Measurements from ENCODE around the gene PRKN.
"Not testable (repeated sequence)": the region's sequence is repeated elsewhere in the genome, so short reads cannot be mapped to it uniquely, and the experiment has no call there.

Gene PRKN

DNA sequence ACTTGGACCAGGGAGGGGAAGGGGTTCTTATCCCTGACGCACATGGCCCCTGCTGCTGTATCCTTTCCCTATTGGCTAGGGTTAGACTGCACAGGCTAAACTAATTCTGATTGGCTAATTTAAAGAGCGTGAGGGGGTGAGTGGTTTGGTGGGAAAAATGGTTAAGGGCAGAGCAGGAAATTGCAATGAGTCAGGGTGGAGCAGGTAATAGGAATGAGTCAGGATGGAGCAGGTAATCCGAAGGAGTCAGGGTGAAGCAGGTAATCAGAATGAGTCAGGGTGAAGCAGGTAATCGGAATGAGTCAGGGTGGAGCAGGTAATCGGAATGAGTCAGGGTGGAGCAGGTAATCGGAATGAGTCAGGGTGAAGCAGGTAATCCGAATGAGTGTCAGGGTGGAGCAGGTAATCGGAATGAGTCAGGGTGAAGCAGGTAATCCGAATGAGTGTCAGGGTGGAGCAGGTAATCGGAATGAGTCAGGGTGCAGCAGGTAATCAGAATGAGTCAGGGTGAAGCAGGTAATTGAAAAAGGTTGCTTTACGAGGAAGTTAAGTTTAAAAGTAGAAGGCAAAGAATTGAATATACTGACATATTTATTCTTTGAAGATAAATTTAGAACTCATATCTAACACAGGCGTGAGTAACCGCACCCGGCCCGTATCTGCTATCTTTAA is 1412.2 kb downstream of the PRKN start:
- H3K4me3 ChIP-seq, H3K27ac ChIP-seq: not testable (repeated sequence)

DNA sequence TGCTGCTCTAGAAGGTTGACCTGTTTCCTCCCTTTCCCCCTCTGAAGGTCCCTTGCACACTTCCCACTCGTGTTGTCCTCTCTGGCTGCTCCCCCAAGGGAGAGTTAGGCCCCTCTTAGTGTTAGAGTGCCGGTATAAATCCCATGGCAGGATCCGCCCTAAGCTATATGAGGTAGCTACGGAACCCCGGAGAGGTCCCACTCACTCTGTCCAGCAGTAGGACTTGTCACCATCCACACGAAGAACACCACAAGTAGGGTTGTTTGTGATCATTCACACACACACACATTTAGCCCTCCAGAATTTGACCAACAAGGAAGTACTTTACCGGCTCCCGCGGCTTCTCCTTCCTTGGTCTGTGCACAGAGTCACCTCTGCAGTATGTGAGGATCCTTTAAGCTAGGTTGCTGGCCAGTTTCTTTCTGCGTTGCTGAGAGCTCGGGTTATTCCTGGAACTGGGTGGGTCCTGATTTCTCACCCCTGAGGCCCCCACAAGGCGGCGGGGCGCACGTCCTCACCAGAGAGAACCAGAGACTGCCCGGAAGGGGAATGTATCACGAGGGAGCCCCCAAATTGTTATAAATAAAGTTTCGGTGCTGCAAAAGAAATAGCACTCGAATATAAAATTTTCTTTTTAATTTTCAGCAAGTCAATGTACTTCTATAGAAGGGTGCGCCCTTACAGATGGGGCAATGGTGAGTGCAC is 1412.9 kb downstream of the PRKN start:
- not testable (repeated sequence) for H3K4me3 ChIP-seq, H3K27ac ChIP-seq

DNA sequence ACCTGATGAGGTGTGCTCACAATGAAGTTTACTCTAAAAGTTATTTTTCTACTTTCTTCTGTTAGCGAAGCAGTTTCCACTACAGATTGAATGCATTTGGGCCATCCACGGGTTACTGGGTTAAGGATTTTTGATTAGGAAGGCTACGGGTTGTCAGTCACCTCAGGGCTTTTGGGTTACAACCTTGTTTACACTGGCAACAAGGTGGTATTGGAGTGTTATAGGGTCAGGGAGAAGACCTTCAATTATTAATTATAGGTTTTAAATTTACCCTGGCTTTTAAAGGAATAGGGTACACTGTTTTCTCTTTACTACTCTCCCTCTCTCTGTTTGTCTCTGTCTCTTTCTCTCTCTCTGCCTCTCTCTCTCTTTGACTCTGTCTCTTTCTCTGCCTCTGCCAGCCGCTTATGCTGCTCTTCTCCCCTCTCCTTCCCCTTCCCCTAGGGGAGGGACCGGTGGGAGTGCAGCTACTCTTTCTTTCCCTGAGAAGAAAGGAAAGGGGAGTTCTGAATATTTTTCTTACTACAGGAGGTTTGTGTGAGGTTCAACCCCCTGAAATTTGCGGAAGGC is 1413.5 kb downstream of the PRKN start:
- Histone ChIP-seq H3K4me3 (no peak overlapping the region), H3K27ac (no peak overlapping the region)

DNA sequence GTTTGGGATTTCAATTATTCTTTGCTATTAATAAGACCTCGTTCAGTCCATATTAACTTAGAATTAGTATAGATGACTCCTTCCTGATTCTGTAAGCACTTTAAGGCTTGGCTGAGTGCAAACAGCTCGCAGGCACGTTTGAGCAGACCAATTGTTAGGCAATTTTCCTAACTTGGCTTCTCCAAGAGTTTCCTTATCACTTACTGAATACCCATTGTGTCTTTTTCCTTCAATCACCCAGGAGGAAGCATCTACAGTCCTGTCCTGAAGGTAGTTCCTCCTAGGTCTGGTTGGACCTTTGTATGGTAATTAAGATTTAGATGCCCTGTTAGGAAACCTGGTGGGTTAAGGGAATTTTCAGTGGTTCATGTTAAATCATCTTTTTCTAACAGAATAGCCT is 1414.1 kb downstream of the PRKN start:
- H3K27ac ChIP-seq, H3K4me3 ChIP-seq: not testable (repeated sequence)

DNA sequence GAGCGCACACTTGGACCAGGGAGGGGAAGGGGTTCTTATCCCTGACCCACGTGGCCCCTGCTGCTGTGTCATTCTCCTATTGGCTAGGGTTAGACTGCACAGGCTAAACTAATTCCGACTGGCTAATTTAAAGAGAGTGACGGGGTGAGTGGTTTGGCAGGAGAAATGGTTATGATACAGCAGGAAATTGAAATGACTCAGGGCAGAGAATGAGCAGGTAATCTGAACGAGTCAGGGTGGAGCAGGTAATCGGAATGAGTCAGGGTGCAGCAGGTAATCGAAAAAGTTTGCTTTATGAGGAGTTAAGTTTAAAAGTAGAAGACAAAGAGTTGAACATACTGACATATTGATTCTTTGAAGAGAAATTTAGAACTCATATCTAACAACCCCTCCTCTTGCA is 1417.8 kb downstream of the PRKN start:
- not testable (repeated sequence) for H3K4me3 ChIP-seq, H3K27ac ChIP-seq

DNA sequence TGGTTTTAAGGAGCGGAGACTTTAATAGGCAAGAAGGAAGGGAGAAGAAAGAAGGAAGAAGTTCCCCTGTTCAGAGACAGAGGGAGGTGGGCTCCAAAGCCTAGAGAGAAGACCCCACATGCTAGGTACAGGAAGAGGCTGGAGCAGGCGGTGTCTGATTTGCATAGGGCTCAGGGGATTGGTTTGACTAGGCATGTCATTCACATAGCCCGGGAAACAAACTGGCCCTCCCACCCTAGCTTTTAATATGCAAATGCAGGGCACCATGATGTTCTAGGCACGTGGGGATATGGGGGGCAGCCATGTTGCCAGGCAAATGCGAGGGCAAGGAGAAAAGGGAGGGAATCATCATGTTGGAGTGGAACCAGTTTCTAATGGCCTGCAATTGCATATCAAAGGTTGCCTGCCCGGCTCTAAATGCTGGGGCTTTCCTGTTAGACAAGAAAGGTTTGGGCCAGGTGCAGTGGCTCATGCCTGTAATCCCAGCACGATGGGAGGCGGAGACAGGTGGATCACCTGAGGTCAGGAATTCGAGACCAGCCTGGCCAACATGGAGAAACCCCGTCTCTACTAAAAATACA is 1419.4 kb downstream of the PRKN start:
- no peak overlapping the region for H3K4me3 ChIP-seq
- H3K27ac ChIP-seq: no peak overlapping the region

DNA sequence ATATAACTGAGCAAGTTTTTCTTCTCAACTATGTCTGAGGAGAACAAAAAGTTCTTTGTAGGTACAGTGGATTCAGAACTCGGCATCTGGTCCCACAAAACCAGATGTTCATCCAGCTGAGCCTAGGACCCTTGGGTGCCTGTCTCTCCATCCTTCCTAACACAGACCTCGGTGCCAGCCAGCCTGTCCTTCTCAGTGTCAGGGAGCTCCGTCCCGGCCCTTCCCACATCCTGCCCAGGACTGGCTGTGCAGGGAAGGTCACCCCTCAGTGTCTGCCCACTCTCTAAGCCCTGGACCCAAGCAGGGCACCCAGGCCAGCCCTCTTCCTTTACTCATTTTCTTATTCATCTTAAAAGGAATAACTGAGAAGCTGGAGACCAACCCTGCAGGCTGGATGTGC is 1421.7 kb downstream of the PRKN start:
- Histone ChIP-seq H3K4me3 (no peak overlapping the region), H3K27ac (no peak overlapping the region)

DNA sequence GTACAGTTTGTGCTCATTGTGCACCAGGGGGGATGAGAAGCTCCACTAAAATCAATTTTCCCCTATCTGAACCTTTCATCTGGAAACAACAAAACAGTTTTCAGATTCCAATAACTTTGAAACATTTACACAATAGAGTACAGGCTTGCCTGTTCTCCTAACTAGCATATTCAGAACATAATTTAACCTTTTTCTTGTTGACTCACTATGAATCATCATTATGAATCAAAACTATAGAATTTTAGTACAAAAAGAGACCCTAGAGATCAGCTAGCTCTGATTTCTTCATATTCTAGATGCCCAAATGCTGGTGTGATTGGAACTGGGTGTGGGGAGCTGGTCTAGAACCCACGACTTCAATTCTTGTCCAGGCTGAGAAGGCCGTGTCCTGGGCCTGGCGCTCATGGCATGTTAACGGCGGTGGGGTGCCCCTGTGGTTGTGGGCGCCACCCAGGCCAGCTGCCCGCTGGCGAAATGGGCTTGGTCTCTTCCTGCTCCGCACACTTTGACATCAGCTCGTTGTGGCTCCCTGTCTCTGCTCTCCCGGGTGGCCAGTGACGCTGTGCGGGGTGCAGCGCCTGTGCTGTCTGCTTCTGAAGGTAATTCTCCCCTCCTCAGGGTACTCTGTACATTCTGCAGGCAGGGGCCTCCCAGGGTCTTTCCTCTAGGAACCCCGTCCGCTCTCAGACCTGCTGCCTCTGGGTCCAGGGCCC is 1423.8 kb downstream of the PRKN start:
- Histone ChIP-seq H3K27ac (no peak overlapping the region), H3K4me3 (no peak overlapping the region)

DNA sequence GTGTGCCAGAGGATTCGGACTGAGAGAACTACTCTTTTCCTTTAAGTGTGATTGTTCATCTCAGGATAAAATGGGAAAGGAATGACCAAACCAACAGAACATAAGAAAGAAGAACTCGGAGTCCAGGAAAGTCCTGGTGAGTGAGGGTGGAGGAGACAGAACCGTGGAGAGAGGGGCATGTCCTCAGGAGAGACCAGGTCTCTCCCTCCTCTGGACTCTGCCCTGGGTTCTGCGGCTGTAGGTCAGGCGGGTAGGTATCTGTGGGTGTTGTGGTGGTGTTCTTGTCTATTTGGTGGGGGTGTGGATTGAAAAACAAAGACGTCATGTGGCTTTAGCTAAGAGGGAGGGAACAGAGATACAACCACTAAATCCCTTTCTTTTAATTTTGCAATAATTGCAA is 1424.6 kb downstream of the PRKN start:
- Histone ChIP-seq H3K27ac (no peak overlapping the region), H3K4me3 (no peak overlapping the region)

DNA sequence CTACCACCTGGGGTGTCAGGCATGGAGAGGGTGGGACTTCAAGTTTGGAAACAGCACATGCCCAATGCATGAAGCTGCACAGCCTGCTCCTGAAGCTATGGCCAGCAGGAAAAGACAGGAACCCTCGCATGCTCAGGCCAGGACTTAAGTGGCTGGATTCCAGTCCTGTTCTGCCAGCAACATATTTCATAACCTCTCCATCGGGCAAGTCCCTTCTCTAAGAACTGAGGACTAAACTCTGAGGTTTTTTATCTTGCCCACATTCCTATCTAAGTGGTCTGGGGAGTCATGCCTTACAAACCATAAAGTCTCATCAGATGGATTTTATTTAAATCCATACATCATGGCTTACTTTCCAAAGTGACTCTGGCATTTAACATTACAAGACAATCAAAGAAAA is 1426.2 kb downstream of the PRKN start:
- no peak overlapping the region for H3K27ac ChIP-seq
- H3K4me3 ChIP-seq: no peak overlapping the region

DNA sequence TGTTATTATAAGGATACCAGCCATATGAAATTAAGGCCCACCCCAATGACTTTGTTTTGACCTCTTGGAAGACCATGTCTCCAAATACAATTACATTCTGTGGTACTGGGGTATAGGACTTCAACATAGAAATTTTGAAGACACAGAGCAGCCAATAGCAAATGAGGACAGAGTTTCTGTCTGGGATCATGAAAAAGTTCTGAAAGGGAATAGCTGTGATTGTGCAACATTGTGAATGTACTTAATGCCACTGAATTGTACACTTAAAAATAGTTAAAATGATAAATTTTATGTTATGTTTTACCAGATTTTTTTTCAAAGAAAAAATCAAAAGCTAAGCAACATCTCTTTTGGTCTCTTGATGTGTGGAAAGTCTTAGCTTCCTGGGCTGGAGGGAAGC is 1426.7 kb downstream of the PRKN start:
- Histone ChIP-seq H3K27ac (no peak overlapping the region), H3K4me3 (no peak overlapping the region)

DNA sequence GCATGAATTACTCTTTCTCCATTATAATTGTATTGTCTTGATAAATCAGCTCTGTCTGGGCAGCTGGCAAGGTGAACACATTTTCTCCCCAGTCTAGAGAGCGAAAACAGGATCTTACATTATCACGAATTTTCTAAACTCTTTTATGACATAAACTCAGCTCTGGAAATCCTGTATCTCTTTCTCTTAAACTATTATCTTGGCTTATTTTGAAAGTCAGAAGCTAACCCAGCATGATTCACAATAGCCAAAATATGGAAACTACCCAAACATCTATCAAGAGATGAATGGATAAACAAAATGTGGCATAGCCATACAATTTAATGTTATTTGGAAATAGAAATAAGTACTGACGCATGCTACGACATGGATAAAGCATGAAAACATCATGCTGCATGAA is 1427.8 kb downstream of the PRKN start:
- no peak overlapping the region for H3K4me3 ChIP-seq
- H3K27ac ChIP-seq: no peak overlapping the region
